Heart left ventricle (tissue), 13 donors: ENCODE measurements around the gene PIMREG.

Experiments
- POLR2A ChIP-seq, 2 donors: fragments of 450-650 bp; IDR thresholded peaks; one replicate each; pipeline ENCODE4 v1.6.1; 2017; ENCODE audit warnings: antibody characterized with exemption in 2 of 2, mild to moderate bottlenecking in 2 of 2, moderate library complexity in 2 of 2
- TF ChIP-seq, protein P1 (sequence below), 12 donors: fragments of 200-600 bp; sonication (generic) in 4 of 12; IDR thresholded peaks; one replicate each; pipeline versions ENCODE4 v1.5.0 to v1.8.0; 2018 to 2022; ENCODE audit warnings: antibody characterized with exemption in 12 of 12, mild to moderate bottlenecking in 5 of 12
- donor health status: ischemic (EF 13 %, LVEDD 7.1; RV severe dilation, severe dysfunction).
- donor health status: DM: no; HTN: yes; CAD: no.
- donor health status: DM: no; HTN: no; CAD: no.
- donor health status: ischemic (EF 25% LVEDD 6.9; RV normal size, moderate dysfunction).
- donor health status: ischemic (EF 25% LVEDD 5.7; RV mildly dilated, moderate dysfunction).
- donor health status: ischemic (EF 35%, LVEDD 5.7; RV mildly dilated, moderate dysfunction).
- donor health status: nonischemic (EF 11% LVEDD 7.7; RV severe dilation, severe dysfunction).
- donor health status: DM: yes; HTN: yes; CAD: no.
- donor health status: PGD.
- donor health status: ischemic (EF 29% LVEDD 5.4; RV normal size, mild dysfunction).
- donor health status: nonischemic (EF 23%, LVEDD 6.1; RV moderate dilation, normal function).

- TF ChIP-seq, protein P1, sequence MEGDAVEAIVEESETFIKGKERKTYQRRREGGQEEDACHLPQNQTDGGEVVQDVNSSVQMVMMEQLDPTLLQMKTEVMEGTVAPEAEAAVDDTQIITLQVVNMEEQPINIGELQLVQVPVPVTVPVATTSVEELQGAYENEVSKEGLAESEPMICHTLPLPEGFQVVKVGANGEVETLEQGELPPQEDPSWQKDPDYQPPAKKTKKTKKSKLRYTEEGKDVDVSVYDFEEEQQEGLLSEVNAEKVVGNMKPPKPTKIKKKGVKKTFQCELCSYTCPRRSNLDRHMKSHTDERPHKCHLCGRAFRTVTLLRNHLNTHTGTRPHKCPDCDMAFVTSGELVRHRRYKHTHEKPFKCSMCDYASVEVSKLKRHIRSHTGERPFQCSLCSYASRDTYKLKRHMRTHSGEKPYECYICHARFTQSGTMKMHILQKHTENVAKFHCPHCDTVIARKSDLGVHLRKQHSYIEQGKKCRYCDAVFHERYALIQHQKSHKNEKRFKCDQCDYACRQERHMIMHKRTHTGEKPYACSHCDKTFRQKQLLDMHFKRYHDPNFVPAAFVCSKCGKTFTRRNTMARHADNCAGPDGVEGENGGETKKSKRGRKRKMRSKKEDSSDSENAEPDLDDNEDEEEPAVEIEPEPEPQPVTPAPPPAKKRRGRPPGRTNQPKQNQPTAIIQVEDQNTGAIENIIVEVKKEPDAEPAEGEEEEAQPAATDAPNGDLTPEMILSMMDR (IDR thresholded peaks at IDR 0.05) = no peak
- no peak for TF ChIP-seq POLR2A (IDR thresholded peaks at IDR 0.05)
These were observed 13.6 kb downstream of the PIMREG start for GRCh38 chr17:6457688-6458459.
